HepG2 (cell line): ENCODE measurements around the gene HLA-DMB. TPM values are rescaled to one million over a fixed set of nuclear protein-coding genes. Genes with fewer than 3 reads are reported as not detected.

Experiments
- ATAC-seq: fragments of 200-7000 bp; cut with Tn5 transposase; 3 replicates; pipeline ENCODE4 v1.9.1; 2020; ENCODE audit warnings: mild to moderate bottlenecking, moderate library complexity
- BruUV-seq: library from RNA; stranded (reverse); fragments of 400-500 nt; replicated peaks from 2 replicates; lab custom pipeline; 2021; lab: Mats Ljungman, UMichigan
- CTCF ChIA-PET: fragments of 300-600 bp; formaldehyde crosslinking; extraction: SDS; loops from one replicate; lab custom pipeline; 2021; ENCODE audit warnings: low total read pairs, inconsistent platforms, low intra/inter-chr PET ratio; lab: Yijun Ruan, JAX
- POLR2A ChIA-PET: fragments of 350-600 bp; sonication (Branson Sonifier 250); formaldehyde crosslinking; loops from one replicate; lab custom pipeline; 2020; ENCODE audit warnings: antibody characterized with exemption, inconsistent platforms; lab: Yijun Ruan, JAX
- DNase-seq: peaks from one replicate; pipeline ENCODE4 v3.0.0-alpha.2; 2015; ENCODE audit warnings: low spot score
- FAIRE-seq: peaks from 3 replicates; lab custom pipeline; 2011; peaks lifted over from hg19 to GRCh38; lab: Jason Lieb, UNC
- H2AFZ ChIP-seq: one replicate; pipeline ENCODE4 v1.6.1; 2011; ENCODE audit warnings: low read length, inconsistent platforms
- H3K27ac ChIP-seq: fragments of 300-600 bp; 3 replicates; pipeline ENCODE4 v1.8.0; 2011; ENCODE audit warnings: mixed run types, mild to moderate bottlenecking, mixed read lengths, low read length, inconsistent platforms; ENCODE audit not compliant: insufficient read depth; ENCODE audit errors: extremely low read length
- H3K27me3 ChIP-seq, 2 experiments: fragments of 200-600 bp in 1 of 2; 2 replicates in 1 of 2; 3 replicates in 1 of 2; pipeline versions ENCODE4 v1.6.0 to v1.8.0; 2011; ENCODE audit warnings: low read length in 2 of 2, mild to moderate bottlenecking in 2 of 2, moderate library complexity in 2 of 2, inconsistent platforms in 1 of 2; ENCODE audit not compliant: insufficient read depth in 2 of 2, control insufficient read depth in 1 of 2
- H3K36me3 ChIP-seq, 2 experiments: fragments of 200-600 bp in 1 of 2; replicated peaks in 1 of 2; 2 replicates in 1 of 2; 3 replicates in 1 of 2; pipeline versions ENCODE4 v1.5.1 to v1.8.0; 2011; ENCODE audit warnings: low read length in 2 of 2, inconsistent platforms in 1 of 2; ENCODE audit not compliant: insufficient read depth in 2 of 2, control insufficient read depth in 1 of 2
- H3K4me1 ChIP-seq: 2 replicates; pipeline ENCODE4 v1.5.1; 2012; ENCODE audit warnings: low read length, inconsistent platforms; ENCODE audit not compliant: insufficient read depth
- H3K4me2 ChIP-seq: 2 replicates; pipeline ENCODE4 v1.6.0; 2011; ENCODE audit warnings: low read depth, low read length, inconsistent platforms
- H3K4me3 ChIP-seq, 3 experiments: fragments of 200-600 bp in 1 of 3; sonication (generic), shearing (Covaris generic) in 1 of 3; replicated peaks in 1 of 3; 2 replicates each; pipeline ENCODE4 v1.5.1; 2011 to 2016; ENCODE audit warnings: low read length in 3 of 3, inconsistent platforms in 2 of 3, low read depth in 2 of 3, mild to moderate bottlenecking in 2 of 3, control low read depth in 1 of 3, mixed read lengths in 1 of 3; ENCODE audit not compliant: insufficient read depth in 1 of 3
- H3K79me2 ChIP-seq: one replicate; pipeline ENCODE4 v1.6.1; 2011; ENCODE audit warnings: low read length, inconsistent platforms; ENCODE audit not compliant: insufficient read depth
- H3K9ac ChIP-seq: 2 replicates; pipeline ENCODE4 v1.6.0; 2011; ENCODE audit warnings: mild to moderate bottlenecking, low read depth, low read length, inconsistent platforms; ENCODE audit not compliant: insufficient read depth
- H3K9me3 ChIP-seq: 2 replicates; pipeline ENCODE4 v1.5.1; 2012; ENCODE audit warnings: mild to moderate bottlenecking, low read length
- H4K20me1 ChIP-seq: 2 replicates; pipeline ENCODE4 v1.6.0; 2011; ENCODE audit warnings: inconsistent platforms, mild to moderate bottlenecking, low read length, moderate library complexity; ENCODE audit not compliant: insufficient read depth
- KLF15 ChIP-seq: sonication (generic); formaldehyde crosslinking; IDR thresholded peaks from 2 replicates; pipeline ENCODE4 v1.8.1; 2023; ENCODE audit warnings: borderline replicate concordance, mild to moderate bottlenecking, inconsistent platforms, missing genetic modification reagents, mixed read lengths
- LCORL ChIP-seq, 2 experiments: fragments of 450-650 bp in 1 of 2; sonication (generic) in 1 of 2; formaldehyde crosslinking in 1 of 2; IDR thresholded peaks; 2 replicates each; pipeline versions ENCODE4 v1.5.0 to v1.6.1; 2017 to 2020; ENCODE audit warnings: antibody characterized with exemption in 1 of 2, missing genetic modification reagents in 1 of 2
- RBM39 ChIP-seq: fragments of 200-400 bp; formaldehyde crosslinking; IDR thresholded peaks from one replicate; pipeline ENCODE4 v1.6.1; 2018; ENCODE audit warnings: antibody characterized with exemption, mild to moderate bottlenecking, low read depth, low read length; ENCODE audit not compliant: poor library complexity, severe bottlenecking
- SAP130 ChIP-seq: IDR thresholded peaks from 2 replicates; pipeline ENCODE4 v1.6.1; 2016; ENCODE audit warnings: low read depth
- TCF12 ChIP-seq, 2 experiments: fragments of 450-650 bp in 1 of 2; sonication (generic) in 1 of 2; formaldehyde crosslinking in 1 of 2; IDR thresholded peaks; 2 replicates each; pipeline versions ENCODE4 v1.6.1 to v1.8.0; 2017 to 2022; ENCODE audit warnings: antibody characterized with exemption in 1 of 2, mild to moderate bottlenecking in 1 of 2, missing genetic modification reagents in 1 of 2, moderate library complexity in 1 of 2
- ZBTB33 ChIP-seq: sonication (generic); formaldehyde crosslinking; IDR thresholded peaks from 2 replicates; pipeline ENCODE4 v1.4.0; 2020; ENCODE audit warnings: missing genetic modification reagents
- ZMYM2 ChIP-seq: sonication (generic); formaldehyde crosslinking; IDR thresholded peaks from 2 replicates; pipeline ENCODE4 v1.8.0; 2022; ENCODE audit warnings: mild to moderate bottlenecking, missing genetic modification reagents
- ZNF382 ChIP-seq: sonication (generic); formaldehyde crosslinking; IDR thresholded peaks from 2 replicates; pipeline ENCODE4 v1.5.0; 2020; ENCODE audit warnings: missing genetic modification reagents, mild to moderate bottlenecking, borderline replicate concordance
- ZNF44 ChIP-seq: sonication (generic); formaldehyde crosslinking; IDR thresholded peaks from 2 replicates; pipeline ENCODE4 v1.5.1; 2020; ENCODE audit warnings: mild to moderate bottlenecking, missing genetic modification reagents
- ZNF512B ChIP-seq: sonication (generic); formaldehyde crosslinking; IDR thresholded peaks from 2 replicates; pipeline ENCODE4 v1.5.1; 2020; ENCODE audit warnings: missing genetic modification reagents, mild to moderate bottlenecking, borderline replicate concordance
- ZNF879 ChIP-seq: sonication (generic); formaldehyde crosslinking; IDR thresholded peaks from 2 replicates; pipeline ENCODE4 v1.8.1; 2023; ENCODE audit warnings: missing genetic modification reagents
- ZSCAN12 ChIP-seq: sonication (generic); formaldehyde crosslinking; IDR thresholded peaks from 2 replicates; pipeline ENCODE4 v1.9.0; 2021; ENCODE audit warnings: mild to moderate bottlenecking, missing genetic modification reagents
- WGBS: methylation state at CpG from one replicate; pipeline ENCODE4 v1.1.6; 2017; ENCODE audit warnings: low lambda C conversion rate; 5-methylcytosine and 5-hydroxymethylcytosine counted together
- in situ Hi-C: cut with HindIII; loops from 2 replicates; pipeline ENCODE4 v1.10.0; 2017; ENCODE audit warnings: low pct_unique_long_range_greater_than_20kb; ENCODE audit not compliant: extremely low pct_ligation_motif_present
- intact Hi-C: fragments of 100-400 bp; cut with micrococcal nuclease; formaldehyde crosslinking; loops from one replicate; pipeline ENCODE4 v1.10.0; 2022; ENCODE audit not compliant: unreplicated experiment
- polyA plus RNA-seq, 8 experiments: library from polyadenylated mRNA; depleted of rRNA in 3 of 8; stranded (reverse) in 7 of 8; unstranded in 1 of 8; fragments of >200 nt; fragmentation: Illumina TruSeq in 4 of 8; extraction: Trizol in 4 of 8; gene quantifications; 2 replicates each; pipeline versions ENCODE4 v1.2.1 to v1.2.3, GENCODE V29; 2011 to 2016; ENCODE audit warnings: low read depth in 4 of 8, missing spikeins in 1 of 8, mixed read lengths in 1 of 8; ENCODE audit not compliant: insufficient read depth in 1 of 8
- total RNA-seq, 5 experiments: library from RNA; depleted of rRNA; stranded (reverse); fragments of >200 nt; fragmentation: Illumina TruSeq; extraction: Trizol; gene quantifications; 2 replicates each; pipeline ENCODE4 v1.2.3, GENCODE V29; 2016; ENCODE audit warnings: low read depth in 1 of 5
- TF ChIP-seq, protein P1 (sequence below): sonication (generic); formaldehyde crosslinking; IDR thresholded peaks from 2 replicates; pipeline ENCODE4 v1.4.0; 2020; ENCODE audit warnings: low read depth, mild to moderate bottlenecking, missing genetic modification reagents
- TF ChIP-seq, protein P2 (sequence below): sonication (generic); formaldehyde crosslinking; IDR thresholded peaks from 2 replicates; pipeline ENCODE4 v1.9.0; 2021; ENCODE audit warnings: missing genetic modification reagents, mild to moderate bottlenecking, borderline replicate concordance

Gene HLA-DMB
- total and polyA plus RNA-seq, 2 of the 13 experiments (the other 11 are each of a cell fraction or from before 2014, with no cell fraction given), result not detected

GRCh38 chr6:32974541-32975308, 33.9 kb upstream of the HLA-DMB start:
- H3K27ac ChIP-seq, result no peak overlapping the region
- CTCF ChIA-PET, result no interaction called here
- peaks cover 77% of the 10 kb centered on the region for H4K20me1 ChIP-seq
- no peak overlapping the region for H2AFZ ChIP-seq
- peak overlapping the region; percentile 90 for H3K9ac ChIP-seq
- BruUV-seq, result no TSS peak
- peaks cover 41 to 74% of the 10 kb centered on the region in 2 experiments for H3K36me3 ChIP-seq
- no peak for FAIRE-seq
- peaks cover 0 to 4% of the 10 kb centered on the region in 2 experiments; a peak in 1 of 5 replicates for H3K27me3 ChIP-seq
- H3K4me3 ChIP-seq, result peak overlapping the region; percentile 90 to 98 (median 95)
- in situ Hi-C loops (loop anchor here (5.0 to 25.0 kb wide), 3 partner anchors 82 to 1062 kb away; partner anchors contain the start of genes GPSM3, PBX2 and ZBTB12), intact Hi-C loops (loop anchor here (5.0 kb wide), 1 partner anchor 223 kb away; no protein-coding TSS in a partner anchor)
- peak overlapping the region; percentile 97 for H3K4me2 ChIP-seq
- WGBS, result 22% methylated on average over 14 of the region's 14 CpGs
- peaks cover 75% of the 10 kb centered on the region for H3K79me2 ChIP-seq
- H3K9me3 ChIP-seq, result no peaks in the 10 kb centered on the region
- ATAC-seq, result no peak
- POLR2A ChIA-PET, result interaction anchor here (2.8 to 10.5 kb wide), 3 partner anchors 7 to 80 kb away, joined by 17 to 305 read pairs (median 202); partner anchors contain the start of gene HLA-DMA
- DNase-seq, result no peak
- H3K4me1 ChIP-seq, result peaks cover 55% of the 10 kb centered on the region
- TF ChIP-seq ZBTB33 (CRISPR knock-in tag), result no peak
- peak; percentile 58 for TF ChIP-seq RBM39
- TF ChIP-seq KLF15, result 0 out of 2 replicates have a peak, but pooled peaks have one; percentile 38
- no peak for TF ChIP-seq ZNF879 (CRISPR knock-in tag)
- TF ChIP-seq LCORL (IDR thresholded peaks at IDR 0.05), result no peak
- no peak for TF ChIP-seq LCORL (CRISPR knock-in tag; IDR thresholded peaks at IDR 0.05)
- TF ChIP-seq ZNF382 (CRISPR knock-in tag), result no peak
- TF ChIP-seq SAP130 (CRISPR knock-in tag), result peak; percentile 49; the same call in 1 of the 2 replicates
- TF ChIP-seq ZMYM2 (CRISPR knock-in tag), result no peak
- TF ChIP-seq ZNF512B (CRISPR knock-in tag), result no peak
- TF ChIP-seq TCF12 (IDR thresholded peaks at IDR 0.05), result no peak
- TF ChIP-seq TCF12 (CRISPR knock-in tag; IDR thresholded peaks at IDR 0.05), result 0 out of 2 replicates have a peak, but pooled peaks have one; percentile 33
- TF ChIP-seq, protein P1, sequence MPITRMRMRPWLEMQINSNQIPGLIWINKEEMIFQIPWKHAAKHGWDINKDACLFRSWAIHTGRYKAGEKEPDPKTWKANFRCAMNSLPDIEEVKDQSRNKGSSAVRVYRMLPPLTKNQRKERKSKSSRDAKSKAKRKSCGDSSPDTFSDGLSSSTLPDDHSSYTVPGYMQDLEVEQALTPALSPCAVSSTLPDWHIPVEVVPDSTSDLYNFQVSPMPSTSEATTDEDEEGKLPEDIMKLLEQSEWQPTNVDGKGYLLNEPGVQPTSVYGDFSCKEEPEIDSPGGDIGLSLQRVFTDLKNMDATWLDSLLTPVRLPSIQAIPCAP (CRISPR knock-in tag), result no peak
- TF ChIP-seq, protein P2, sequence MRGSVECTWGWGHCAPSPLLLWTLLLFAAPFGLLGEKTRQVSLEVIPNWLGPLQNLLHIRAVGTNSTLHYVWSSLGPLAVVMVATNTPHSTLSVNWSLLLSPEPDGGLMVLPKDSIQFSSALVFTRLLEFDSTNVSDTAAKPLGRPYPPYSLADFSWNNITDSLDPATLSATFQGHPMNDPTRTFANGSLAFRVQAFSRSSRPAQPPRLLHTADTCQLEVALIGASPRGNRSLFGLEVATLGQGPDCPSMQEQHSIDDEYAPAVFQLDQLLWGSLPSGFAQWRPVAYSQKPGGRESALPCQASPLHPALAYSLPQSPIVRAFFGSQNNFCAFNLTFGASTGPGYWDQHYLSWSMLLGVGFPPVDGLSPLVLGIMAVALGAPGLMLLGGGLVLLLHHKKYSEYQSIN (CRISPR knock-in tag), result no peak
- TF ChIP-seq ZNF44 (CRISPR knock-in tag), result 0 out of 2 replicates have a peak, but pooled peaks have one; percentile 43
- TF ChIP-seq ZSCAN12 (CRISPR knock-in tag), result no peak
